ENCODE data around the gene SFR1. TPM values are rescaled to one million over a fixed set of nuclear protein-coding genes. Genes with fewer than 3 reads are reported as not detected.
"Not testable (repeated sequence)": the region's sequence is repeated elsewhere in the genome, so short reads cannot be mapped to it uniquely, and the experiment has no call there.

The SFR1 gene
- total RNA-seq, 1 donor = 11.6 TPM

- DNase-seq (ENCODE audit: insufficient read length, low spot score, missing footprints) = no peak
- no peak overlapping the region for H3K27ac ChIP-seq (ENCODE audit: low read depth, low read length)
- no peak overlapping the region for H3K4me2 ChIP-seq (ENCODE audit: insufficient read depth, low read length)
- H3K4me3 ChIP-seq (ENCODE audit: insufficient read depth, low read length) = no peak overlapping the region
- TF ChIP-seq, protein P1, sequence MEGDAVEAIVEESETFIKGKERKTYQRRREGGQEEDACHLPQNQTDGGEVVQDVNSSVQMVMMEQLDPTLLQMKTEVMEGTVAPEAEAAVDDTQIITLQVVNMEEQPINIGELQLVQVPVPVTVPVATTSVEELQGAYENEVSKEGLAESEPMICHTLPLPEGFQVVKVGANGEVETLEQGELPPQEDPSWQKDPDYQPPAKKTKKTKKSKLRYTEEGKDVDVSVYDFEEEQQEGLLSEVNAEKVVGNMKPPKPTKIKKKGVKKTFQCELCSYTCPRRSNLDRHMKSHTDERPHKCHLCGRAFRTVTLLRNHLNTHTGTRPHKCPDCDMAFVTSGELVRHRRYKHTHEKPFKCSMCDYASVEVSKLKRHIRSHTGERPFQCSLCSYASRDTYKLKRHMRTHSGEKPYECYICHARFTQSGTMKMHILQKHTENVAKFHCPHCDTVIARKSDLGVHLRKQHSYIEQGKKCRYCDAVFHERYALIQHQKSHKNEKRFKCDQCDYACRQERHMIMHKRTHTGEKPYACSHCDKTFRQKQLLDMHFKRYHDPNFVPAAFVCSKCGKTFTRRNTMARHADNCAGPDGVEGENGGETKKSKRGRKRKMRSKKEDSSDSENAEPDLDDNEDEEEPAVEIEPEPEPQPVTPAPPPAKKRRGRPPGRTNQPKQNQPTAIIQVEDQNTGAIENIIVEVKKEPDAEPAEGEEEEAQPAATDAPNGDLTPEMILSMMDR (IDR thresholded peaks at IDR 0.05; ENCODE audit: extremely low read depth, low read depth, low read length) = no peak
- H2AFZ ChIP-seq (ENCODE audit: low read length) = no peak overlapping the region
- H3K27me3 ChIP-seq (ENCODE audit: insufficient read depth, low read length) = peaks cover 15% of the 10 kb centered on the region
- H3K9me3 ChIP-seq (ENCODE audit: low read depth, low read length) = no peaks in the 10 kb centered on the region
- no peaks in the 10 kb centered on the region for H3K4me1 ChIP-seq (ENCODE audit: insufficient read depth, low read length)
- no peaks in the 10 kb centered on the region for H4K20me1 ChIP-seq (ENCODE audit: insufficient read depth, low read length)
- H3K36me3 ChIP-seq (ENCODE audit: insufficient read depth, low read length) = no peaks in the 10 kb centered on the region
- H3K79me2 ChIP-seq (ENCODE audit: insufficient read depth, low read length) = no peaks in the 10 kb centered on the region
Observed at GRCh38 chr10:104170610-104171254, 48.8 kb downstream of the SFR1 start.

GRCh38 chr10:104174136-104174535 lies 52.2 kb downstream of the SFR1 start:
- not testable (repeated sequence) for H3K36me3 ChIP-seq (ENCODE audit: insufficient read depth, low read length); H3K4me3 ChIP-seq (ENCODE audit: insufficient read depth, low read length); H3K79me2 ChIP-seq (ENCODE audit: insufficient read depth, low read length); H4K20me1 ChIP-seq (ENCODE audit: insufficient read depth, low read length); H3K27ac ChIP-seq (ENCODE audit: low read depth, low read length); H3K4me2 ChIP-seq (ENCODE audit: insufficient read depth, low read length); H3K9me3 ChIP-seq (ENCODE audit: low read depth, low read length); H2AFZ ChIP-seq (ENCODE audit: low read length); DNase-seq (ENCODE audit: insufficient read length, low spot score, missing footprints); H3K4me1 ChIP-seq (ENCODE audit: insufficient read depth, low read length)
- H3K27me3 ChIP-seq (ENCODE audit: insufficient read depth, low read length) = peaks cover 20% of the 10 kb centered on the region

Other genes with a start within 250 kb of the SFR1 start
- gene STN1, start 204.0 kb upstream of the SFR1 start, total RNA-seq = 20.6 and 28.9 TPM in 2 replicates
- 48.1 and 53.3 TPM in 2 replicates for gene SLK, start 155.0 kb upstream of the SFR1 start, total RNA-seq
- gene COL17A1, start 36.3 kb upstream of the SFR1 start, total RNA-seq = under 0.01 TPM in 2 replicates
- 0.36 and 0.59 TPM in 2 replicates for gene CFAP43, start 110.2 kb downstream of the SFR1 start, total RNA-seq
- 149 and 177 TPM in 2 replicates for gene GSTO1, start 132.7 kb downstream of the SFR1 start, total RNA-seq
- gene GSTO2, start 147.0 kb downstream of the SFR1 start, total RNA-seq = 1.8 and 2.2 TPM in 2 replicates
- 14.8 and 16.5 TPM in 2 replicates for gene ITPRIP, start 216.3 kb downstream of the SFR1 start, total RNA-seq
- 0.36 and 0.59 TPM in 2 replicates for gene CFAP58, start 231.7 kb downstream of the SFR1 start, total RNA-seq